Measurements from ENCODE around the gene THBD. TPM values are rescaled to one million over a fixed set of nuclear protein-coding genes. Genes with fewer than 3 reads are reported as not detected.

THBD gene
- total RNA-seq, 4 donors from 2014 or later: 54.9 to 93.4 (median 75.1) TPM

- H3K27ac ChIP-seq: no peak overlapping the region
- H3K4me1 ChIP-seq: peaks cover 0 to 14% (median 5%) of the 10 kb centered on the region in 3 donors
- no peak overlapping the region for H3K4me3 ChIP-seq
- DNase-seq: no peak
- WGBS, 2 donors: 85 to 88% methylated on average over 2 of the region's 2 CpGs
- no peak for TF ChIP-seq CTCF (IDR thresholded peaks at IDR 0.05)
- TF ChIP-seq POLR2A (IDR thresholded peaks at IDR 0.05): no peak
- H3K27me3 ChIP-seq: peaks cover 0 to 7% (median 0%) of the 10 kb centered on the region in 4 donors
- intact Hi-C loops (cut with DNase I): no loop called here
- no peaks in the 10 kb centered on the region for H3K36me3 ChIP-seq
- no peaks in the 10 kb centered on the region for H3K9me3 ChIP-seq
These were observed 19.6 kb upstream of the THBD start for GRCh38 chr20:23069108-23069507.

- no peak for DNase-seq
- WGBS, 2 donors: 67 to 79% methylated on average over 1 of the region's 1 CpG
- Histone ChIP-seq H3K36me3 (no peaks in the 10 kb centered on the region), H3K9me3 (no peaks in the 10 kb centered on the region), H3K27ac (no peak overlapping the region), H3K27me3 (peaks cover 0 to 7% (median 0%) of the 10 kb centered on the region in 4 donors), H3K4me3 (no peak overlapping the region), H3K4me1 (peaks cover 0 to 22% (median 5%) of the 10 kb centered on the region in 3 donors)
- TF ChIP-seq POLR2A (IDR thresholded peaks at IDR 0.05) (no peak), CTCF (IDR thresholded peaks at IDR 0.05) (no peak)
- intact Hi-C loops (cut with DNase I): no loop called here
These were observed 18.8 kb upstream of the THBD start for GRCh38 chr20:23068283-23068682.

GRCh38 chr20:23066772-23067171 lies 17.3 kb upstream of the THBD start:
- Histone ChIP-seq H3K4me3 (no peak overlapping the region), H3K9me3 (no peaks in the 10 kb centered on the region), H3K27me3 (peaks cover 0 to 7% (median 0%) of the 10 kb centered on the region in 4 donors), H3K27ac (no peak overlapping the region), H3K4me1 (peaks cover 2 to 37% (median 14%) of the 10 kb centered on the region in 3 donors), H3K36me3 (no peaks in the 10 kb centered on the region)
- DNase-seq: no peak
- WGBS, 2 donors: 86 to 95% methylated on average over 3 of the region's 3 CpGs
- no peak for TF ChIP-seq CTCF (IDR thresholded peaks at IDR 0.05)
- TF ChIP-seq POLR2A (IDR thresholded peaks at IDR 0.05): no peak
- intact Hi-C loops (cut with DNase I): no loop called here

- peaks cover 7 to 49% (median 26%) of the 10 kb centered on the region in 3 donors for H3K4me1 ChIP-seq
- no peak overlapping the region for H3K27ac ChIP-seq
- H3K9me3 ChIP-seq: no peaks in the 10 kb centered on the region
- H3K27me3 ChIP-seq: peaks cover 0 to 7% (median 0%) of the 10 kb centered on the region in 4 donors
- TF ChIP-seq CTCF (IDR thresholded peaks at IDR 0.05) (no peak), POLR2A (IDR thresholded peaks at IDR 0.05) (no peak)
- WGBS, 2 donors: 65 to 66% methylated on average over 9 of the region's 9 CpGs
- H3K36me3 ChIP-seq: no peaks in the 10 kb centered on the region
- DNase-seq: no peak
- no peak overlapping the region for H3K4me3 ChIP-seq
- intact Hi-C loops (cut with DNase I): no loop called here
These were observed 16.1 kb upstream of the THBD start for GRCh38 chr20:23065266-23066201.

- Histone ChIP-seq H3K4me1 (peaks cover 12 to 65% (median 36%) of the 10 kb centered on the region in 3 donors), H3K36me3 (no peaks in the 10 kb centered on the region), H3K4me3 (no peak overlapping the region), H3K9me3 (no peaks in the 10 kb centered on the region), H3K27ac (no peak overlapping the region), H3K27me3 (peaks cover 0 to 7% (median 0%) of the 10 kb centered on the region in 4 donors)
- TF ChIP-seq CTCF (IDR thresholded peaks at IDR 0.05) (no peak), POLR2A (IDR thresholded peaks at IDR 0.05) (no peak)
- 71 to 77% methylated on average over 2 of the region's 2 CpGs for WGBS, 2 donors
- intact Hi-C loops (cut with DNase I): no loop called here
- DNase-seq: no peak
These were observed 14.1 kb upstream of the THBD start for GRCh38 chr20:23063581-23063980.
